Testis (tissue), 3 donors: ENCODE measurements around the gene THRB. TPM values are rescaled to one million over a fixed set of nuclear protein-coding genes. Genes with fewer than 3 reads are reported as not detected.

Experiments used
- DNase-seq: peaks from one replicate; pipeline ENCODE4 v3.0.0-alpha.2; 2019
- H3K27ac ChIP-seq, 2 donors: fragments of 200-600 bp; sonication (generic); one replicate each; pipeline ENCODE4 v1.5.1; 2019
- H3K27me3 ChIP-seq: fragments of 200-600 bp; sonication (generic); one replicate; pipeline ENCODE4 v1.5.1; 2019
- H3K36me3 ChIP-seq: fragments of 200-600 bp; sonication (generic); one replicate; pipeline ENCODE4 v1.5.1; 2017; ENCODE audit warnings: low read depth; ENCODE audit errors: missing control alignments
- H3K4me1 ChIP-seq: fragments of 200-600 bp; sonication (generic); one replicate; pipeline ENCODE4 v1.5.1; 2019
- H3K4me3 ChIP-seq, 2 donors: fragments of 200-600 bp; sonication (generic); one replicate each; pipeline ENCODE4 v1.5.1; 2017 to 2019
- H3K9me3 ChIP-seq: fragments of 200-600 bp; sonication (generic); one replicate; pipeline ENCODE4 v1.5.1; 2017
- POLR2A ChIP-seq: fragments of 450-650 bp; IDR thresholded peaks from one replicate; pipeline ENCODE4 v1.6.1; 2017; ENCODE audit warnings: antibody characterized with exemption, mild to moderate bottlenecking, moderate library complexity
- WGBS, 2 donors: methylation state at CpG; one replicate each; pipeline ENCODE4 v1.1.5; 2018; 5-methylcytosine and 5-hydroxymethylcytosine counted together
- intact Hi-C: fragments of 100-400 bp; cut with DNase I; formaldehyde crosslinking; loops from one replicate; pipeline ENCODE4 v1.15.1; 2023; ENCODE audit warnings: low total_unique reads
- polyA plus RNA-seq: library from polyadenylated mRNA; stranded (reverse); fragments of 350-450 nt; fragmentation: Illumina TruSeq; extraction: RNeasy Lipid Tissue Mini Kit (QIAGEN cat#74804); gene quantifications from one replicate; pipeline ENCODE4 v1.2.3, GENCODE V29; 2014; ENCODE audit warnings: low read depth, low replicate concordance; ENCODE audit not compliant: insufficient read depth
- total RNA-seq, 2 donors: library from RNA; depleted of rRNA; stranded (reverse); fragments of >200 nt; gene quantifications; one replicate each; pipeline ENCODE4 v1.2.3, GENCODE V29; 2016
- TF ChIP-seq, protein P1 (sequence below), 3 experiments: fragments of 450-650 bp in 2 of 3; fragments of 200-600 bp in 1 of 3; sonication (generic) in 1 of 3; IDR thresholded peaks; one replicate each; pipeline ENCODE4 v1.5.1; 2016 to 2019; ENCODE audit warnings: antibody characterized with exemption in 3 of 3, mild to moderate bottlenecking in 2 of 3, moderate library complexity in 1 of 3

Gene THRB
- total and polyA plus RNA-seq, 3 donors from 2014 or later = 1.3 to 2.0 (median 1.4) TPM

DNA sequence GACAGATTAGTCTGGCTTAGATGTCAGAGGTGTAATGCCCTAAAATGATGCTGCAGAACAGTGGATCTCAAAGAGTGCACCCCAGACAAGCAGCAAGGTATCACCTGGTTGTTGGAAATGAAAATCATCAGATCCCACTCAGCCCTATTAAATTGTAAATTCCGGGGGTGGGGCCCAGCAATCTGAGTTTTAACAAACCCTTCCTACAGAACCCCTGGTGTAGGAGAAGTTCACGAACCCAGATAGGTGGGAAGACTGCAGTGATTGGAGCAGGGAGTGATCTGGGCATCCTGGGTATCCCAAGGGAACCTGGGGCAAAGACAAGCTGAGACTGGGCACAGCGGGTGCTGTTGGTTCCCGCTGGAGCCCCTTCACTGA, 24.3 kb upstream of the THRB start:
- no peaks in the 10 kb centered on the region for H3K36me3 ChIP-seq
- DNase-seq = no peak
- H3K27me3 ChIP-seq = no peaks in the 10 kb centered on the region
- H3K4me1 ChIP-seq = peaks cover 2% of the 10 kb centered on the region
- H3K4me3 ChIP-seq = no peak overlapping the region
- 68 to 69% methylated on average over 4 of the region's 4 CpGs for WGBS, 2 donors
- intact Hi-C loops = no loop called here
- TF ChIP-seq POLR2A = no peak
- TF ChIP-seq, protein P1, sequence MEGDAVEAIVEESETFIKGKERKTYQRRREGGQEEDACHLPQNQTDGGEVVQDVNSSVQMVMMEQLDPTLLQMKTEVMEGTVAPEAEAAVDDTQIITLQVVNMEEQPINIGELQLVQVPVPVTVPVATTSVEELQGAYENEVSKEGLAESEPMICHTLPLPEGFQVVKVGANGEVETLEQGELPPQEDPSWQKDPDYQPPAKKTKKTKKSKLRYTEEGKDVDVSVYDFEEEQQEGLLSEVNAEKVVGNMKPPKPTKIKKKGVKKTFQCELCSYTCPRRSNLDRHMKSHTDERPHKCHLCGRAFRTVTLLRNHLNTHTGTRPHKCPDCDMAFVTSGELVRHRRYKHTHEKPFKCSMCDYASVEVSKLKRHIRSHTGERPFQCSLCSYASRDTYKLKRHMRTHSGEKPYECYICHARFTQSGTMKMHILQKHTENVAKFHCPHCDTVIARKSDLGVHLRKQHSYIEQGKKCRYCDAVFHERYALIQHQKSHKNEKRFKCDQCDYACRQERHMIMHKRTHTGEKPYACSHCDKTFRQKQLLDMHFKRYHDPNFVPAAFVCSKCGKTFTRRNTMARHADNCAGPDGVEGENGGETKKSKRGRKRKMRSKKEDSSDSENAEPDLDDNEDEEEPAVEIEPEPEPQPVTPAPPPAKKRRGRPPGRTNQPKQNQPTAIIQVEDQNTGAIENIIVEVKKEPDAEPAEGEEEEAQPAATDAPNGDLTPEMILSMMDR (IDR thresholded peaks at IDR 0.05) = no peak
- no peak overlapping the region for H3K27ac ChIP-seq
- no peaks in the 10 kb centered on the region for H3K9me3 ChIP-seq

GRCh38 chr3:24514119-24514518, 19.5 kb upstream of the THRB start:
- Histone ChIP-seq H3K4me3 (no peak overlapping the region), H3K4me1 (no peaks in the 10 kb centered on the region), H3K9me3 (no peaks in the 10 kb centered on the region), H3K27me3 (no peaks in the 10 kb centered on the region), H3K27ac (no peak overlapping the region), H3K36me3 (no peaks in the 10 kb centered on the region)
- 85 to 87% methylated on average over 4 of the region's 4 CpGs for WGBS, 2 donors
- TF ChIP-seq, protein P1 (IDR thresholded peaks at IDR 0.05) = no peak
- no peak for TF ChIP-seq POLR2A
- no peak for DNase-seq
- intact Hi-C loops = no loop called here

GRCh38 chr3:24513463-24513862, 18.8 kb upstream of the THRB start:
- H3K4me3 ChIP-seq = no peak overlapping the region
- H3K27ac ChIP-seq = no peak overlapping the region
- H3K36me3 ChIP-seq = no peaks in the 10 kb centered on the region
- 35 to 48% methylated on average over 1 of the region's 1 CpG for WGBS, 2 donors
- no peak for DNase-seq
- no peaks in the 10 kb centered on the region for H3K27me3 ChIP-seq
- TF ChIP-seq, protein P1 (IDR thresholded peaks at IDR 0.05) = no peak
- TF ChIP-seq POLR2A = no peak
- intact Hi-C loops = no loop called here
- H3K4me1 ChIP-seq = no peaks in the 10 kb centered on the region
- H3K9me3 ChIP-seq = no peaks in the 10 kb centered on the region

DNA sequence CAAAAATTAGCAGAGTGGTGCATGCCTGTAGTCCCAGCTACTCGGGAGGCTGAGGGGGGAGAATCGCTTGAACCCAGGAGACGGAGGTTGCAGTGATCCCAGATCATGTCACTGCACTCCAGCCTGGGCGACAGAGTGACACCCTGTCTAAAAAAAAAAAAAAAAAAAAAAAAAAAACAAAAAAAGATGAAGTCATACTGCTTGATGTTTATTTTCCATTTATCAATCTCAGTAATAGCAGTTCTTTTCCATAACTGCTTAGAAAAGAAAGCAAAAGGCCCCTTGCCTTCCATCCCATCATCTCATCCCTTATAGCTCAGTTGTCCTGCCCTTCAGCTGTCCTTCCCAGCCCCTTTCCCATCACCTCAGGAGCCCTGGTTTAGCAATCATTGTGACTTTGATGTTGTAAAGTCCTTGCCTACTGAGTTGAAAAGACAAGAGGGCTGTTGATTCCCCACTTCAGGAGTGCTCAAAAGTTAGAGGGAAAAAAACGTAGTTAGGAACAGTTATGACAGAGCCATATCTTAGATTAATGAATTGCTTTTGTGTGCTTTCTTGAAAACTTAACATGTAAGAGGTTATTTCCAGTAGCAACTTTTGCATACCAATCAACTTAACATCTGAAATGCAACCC, 18.0 kb upstream of the THRB start:
- Histone ChIP-seq H3K27me3 (no peaks in the 10 kb centered on the region), H3K4me1 (no peaks in the 10 kb centered on the region), H3K9me3 (no peaks in the 10 kb centered on the region), H3K27ac (no peak overlapping the region), H3K36me3 (no peaks in the 10 kb centered on the region), H3K4me3 (no peak overlapping the region)
- no peak for DNase-seq
- intact Hi-C loops = no loop called here
- TF ChIP-seq POLR2A = no peak
- TF ChIP-seq, protein P1 (IDR thresholded peaks at IDR 0.05) = no peak
- WGBS, 2 donors = 90 to 92% methylated on average over 5 of the region's 5 CpGs

DNA sequence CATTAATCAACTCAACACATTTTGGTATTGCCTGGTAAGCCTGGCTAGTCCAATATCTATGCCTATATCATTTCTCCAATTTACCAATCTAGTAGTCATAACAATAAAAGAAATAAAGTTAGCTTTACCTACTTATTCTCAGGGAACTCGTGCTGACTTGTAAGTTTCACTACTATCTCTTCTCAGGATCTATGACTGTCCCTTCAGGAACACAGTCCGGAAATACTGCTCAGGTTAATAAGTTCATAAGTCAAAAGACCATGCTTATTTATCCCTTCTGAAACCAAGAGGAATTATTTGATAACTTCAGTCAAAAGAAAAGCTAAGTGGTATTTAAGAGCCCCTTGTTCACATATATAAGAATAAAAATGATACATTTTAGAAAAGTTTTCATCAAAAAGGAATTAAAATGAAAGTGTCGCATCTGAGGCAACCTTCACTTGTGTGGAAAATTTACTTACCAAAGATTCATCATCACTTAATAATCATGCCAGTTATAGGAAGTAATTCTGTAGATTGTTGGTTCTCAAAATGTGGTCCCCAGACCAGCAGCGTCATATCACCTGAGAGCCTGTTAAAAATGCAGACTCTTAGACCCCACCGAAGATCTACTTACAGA, 15.5 kb upstream of the THRB start:
- 85 to 89% methylated on average over 5 of the region's 5 CpGs for WGBS, 2 donors
- Histone ChIP-seq H3K27me3 (no peaks in the 10 kb centered on the region), H3K4me3 (no peak overlapping the region), H3K9me3 (no peaks in the 10 kb centered on the region), H3K27ac (no peak overlapping the region), H3K36me3 (no peaks in the 10 kb centered on the region), H3K4me1 (no peaks in the 10 kb centered on the region)
- TF ChIP-seq POLR2A = no peak
- TF ChIP-seq, protein P1 (IDR thresholded peaks at IDR 0.05) = no peak
- intact Hi-C loops = no loop called here
- no peak for DNase-seq
